ENCODE measurements around the gene ERFE. TPM values are rescaled to one million over a fixed set of nuclear protein-coding genes. Genes with fewer than 3 reads are reported as not detected.

Gene ERFE
- total RNA-seq, 2 donors from 2014 or later = 0.33 to 1.5 TPM

GRCh38 chr2:238145851-238146250 is 12.9 kb upstream of the ERFE start:
- no peaks in the 10 kb centered on the region for H3K27me3 ChIP-seq
- H3K4me1 ChIP-seq = peaks cover 0 to 32% of the 10 kb centered on the region in 2 donors
- TF ChIP-seq CTCF (IDR thresholded peaks at IDR 0.05) = no peak
- no peak for DNase-seq (ENCODE audit: low spot score)
- H3K36me3 ChIP-seq = peaks cover 12% of the 10 kb centered on the region
- no peak overlapping the region for H3K4me3 ChIP-seq
- H3K9me3 ChIP-seq = no peaks in the 10 kb centered on the region
- no peak overlapping the region for H3K27ac ChIP-seq

- no peaks in the 10 kb centered on the region for H3K9me3 ChIP-seq
- no peak for DNase-seq (ENCODE audit: low spot score)
- no peak overlapping the region for H3K4me3 ChIP-seq
- TF ChIP-seq CTCF (IDR thresholded peaks at IDR 0.05) = no peak
- H3K27ac ChIP-seq = no peak overlapping the region
- H3K27me3 ChIP-seq = no peaks in the 10 kb centered on the region
- peaks cover 0 to 20% of the 10 kb centered on the region in 2 donors for H3K4me1 ChIP-seq
- H3K36me3 ChIP-seq = peaks cover 8% of the 10 kb centered on the region
These were observed 11.8 kb upstream of the ERFE start for GRCh38 chr2:238146884-238147544.

- H3K9me3 ChIP-seq = no peaks in the 10 kb centered on the region
- H3K4me1 ChIP-seq = peaks cover 0 to 4% of the 10 kb centered on the region in 2 donors
- no peak overlapping the region for H3K4me3 ChIP-seq
- peaks cover 8% of the 10 kb centered on the region for H3K36me3 ChIP-seq
- no peak for DNase-seq (ENCODE audit: low spot score)
- no peak overlapping the region for H3K27ac ChIP-seq
- no peaks in the 10 kb centered on the region for H3K27me3 ChIP-seq
- no peak for TF ChIP-seq CTCF (IDR thresholded peaks at IDR 0.05)
These were observed 9.8 kb upstream of the ERFE start for GRCh38 chr2:238148981-238149380.

- no peak for DNase-seq (ENCODE audit: low spot score)
- Histone ChIP-seq H3K9me3 (no peaks in the 10 kb centered on the region), H3K4me3 (no peak overlapping the region), H3K4me1 (peaks cover 0 to 3% of the 10 kb centered on the region in 2 donors), H3K27ac (no peak overlapping the region), H3K27me3 (no peaks in the 10 kb centered on the region), H3K36me3 (peaks cover 8% of the 10 kb centered on the region)
- no peak for TF ChIP-seq CTCF (IDR thresholded peaks at IDR 0.05)
These were observed 8.8 kb upstream of the ERFE start for GRCh38 chr2:238149841-238150572.

- no peak overlapping the region for H3K4me3 ChIP-seq
- no peak overlapping the region for H3K27ac ChIP-seq
- TF ChIP-seq CTCF (IDR thresholded peaks at IDR 0.05) = no peak
These were observed 8.1 kb upstream of the ERFE start for GRCh38 chr2:238150686-238151085.

More at GRCh38 chr2:238150686-238151085, 8.1 kb upstream of the ERFE start:
- peaks cover 0 to 3% of the 10 kb centered on the region in 2 donors for H3K4me1 ChIP-seq
- DNase-seq (ENCODE audit: low spot score) = no peak
- no peaks in the 10 kb centered on the region for H3K27me3 ChIP-seq
- peaks cover 8% of the 10 kb centered on the region for H3K36me3 ChIP-seq
- no peaks in the 10 kb centered on the region for H3K9me3 ChIP-seq

All from right atrium auricular region (tissue), 2 donors.